MM.1S (cell line): Measurements from ENCODE around the gene CCL7.

ENCODE experiments used
- EZH2phosphoT487 ChIP-seq: fragments of 300-600 bp; sonication (generic); IDR thresholded peaks from 2 replicates; pipeline ENCODE4 v1.6.1; 2018; ENCODE audit warnings: antibody characterized with exemption, low read length
- TF ChIP-seq, protein P1 (sequence below): fragments of 300-600 bp; sonication (generic); IDR thresholded peaks from 2 replicates; pipeline ENCODE4 v1.5.1; 2016; ENCODE audit warnings: antibody characterized with exemption, low read length, mixed read lengths

DNA sequence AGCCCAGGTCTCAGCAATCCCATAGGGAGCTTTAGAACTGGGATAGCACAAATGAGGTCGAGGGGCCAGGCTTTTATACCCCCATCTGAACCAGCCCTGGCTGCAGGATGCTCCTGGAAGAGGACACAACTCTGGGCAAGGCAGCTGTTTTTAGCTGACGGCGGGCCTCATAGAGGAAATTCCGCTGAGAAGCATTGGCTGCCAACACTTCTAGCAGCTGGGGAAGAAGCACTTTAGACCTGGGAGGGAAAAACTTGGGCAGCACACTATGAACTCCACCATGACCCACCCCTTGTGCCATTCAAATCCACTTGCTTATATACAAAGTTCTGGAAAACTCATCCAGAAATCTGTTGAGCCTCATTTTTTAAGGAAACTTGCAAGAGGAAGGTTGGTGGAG, 20.6 kb downstream of the CCL7 start:
- TF ChIP-seq, protein P1, sequence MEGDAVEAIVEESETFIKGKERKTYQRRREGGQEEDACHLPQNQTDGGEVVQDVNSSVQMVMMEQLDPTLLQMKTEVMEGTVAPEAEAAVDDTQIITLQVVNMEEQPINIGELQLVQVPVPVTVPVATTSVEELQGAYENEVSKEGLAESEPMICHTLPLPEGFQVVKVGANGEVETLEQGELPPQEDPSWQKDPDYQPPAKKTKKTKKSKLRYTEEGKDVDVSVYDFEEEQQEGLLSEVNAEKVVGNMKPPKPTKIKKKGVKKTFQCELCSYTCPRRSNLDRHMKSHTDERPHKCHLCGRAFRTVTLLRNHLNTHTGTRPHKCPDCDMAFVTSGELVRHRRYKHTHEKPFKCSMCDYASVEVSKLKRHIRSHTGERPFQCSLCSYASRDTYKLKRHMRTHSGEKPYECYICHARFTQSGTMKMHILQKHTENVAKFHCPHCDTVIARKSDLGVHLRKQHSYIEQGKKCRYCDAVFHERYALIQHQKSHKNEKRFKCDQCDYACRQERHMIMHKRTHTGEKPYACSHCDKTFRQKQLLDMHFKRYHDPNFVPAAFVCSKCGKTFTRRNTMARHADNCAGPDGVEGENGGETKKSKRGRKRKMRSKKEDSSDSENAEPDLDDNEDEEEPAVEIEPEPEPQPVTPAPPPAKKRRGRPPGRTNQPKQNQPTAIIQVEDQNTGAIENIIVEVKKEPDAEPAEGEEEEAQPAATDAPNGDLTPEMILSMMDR, result no peak
- no peak for TF ChIP-seq EZH2phosphoT487
